ENCODE data around the gene PCMTD2.

GRCh38 chr20:64240243-64241015 lies 15.1 kb upstream of the PCMTD2 start:
- TF ChIP-seq REST (IDR thresholded peaks at IDR 0.05; ENCODE audit: insufficient read depth in 1 of 2, low read depth in 2 of 2, low read length in 2 of 2) (no peak), POLR2AphosphoS5 (IDR thresholded peaks at IDR 0.05; ENCODE audit: low read depth, low read length) (no peak), FOXP2 (optimal IDR thresholded peaks at IDR 0.05; ENCODE audit: borderline replicate concordance, extremely low read depth, extremely low read length, insufficient read depth) (no peak)

Data from PFSK-1 (cell line).